ENCODE measurements around the gene PRDM5. TPM values are rescaled to one million over a fixed set of nuclear protein-coding genes. Genes with fewer than 3 reads are reported as not detected.

PRDM5 gene
- total RNA-seq, 1 donor from 2014 or later, result 16.6 TPM

DNA sequence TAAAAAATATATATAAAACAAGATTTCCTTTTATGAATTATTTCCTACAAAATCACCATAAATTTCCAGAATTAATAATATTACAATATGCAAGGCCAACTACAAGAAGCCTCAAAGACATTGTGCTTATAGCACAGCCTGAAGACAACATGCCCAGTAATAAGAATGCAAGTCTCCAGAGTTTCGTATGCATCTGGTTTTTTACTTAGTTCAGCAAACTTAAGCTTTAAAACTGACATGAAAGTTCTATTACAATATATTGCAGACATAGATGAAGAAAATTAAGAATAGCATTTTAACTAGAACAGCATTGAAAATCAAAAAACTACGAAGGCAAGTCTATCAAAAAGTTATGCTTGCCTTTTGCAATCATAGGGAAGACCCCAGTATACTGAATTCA, 107.6 kb downstream of the PRDM5 start:
- no peak for DNase-seq
- Mint-ChIP-seq H3K9me3 (ENCODE audit: unreplicated experiment) (no peaks in the 10 kb centered on the region), H3K27me3 (ENCODE audit: unreplicated experiment) (no peaks in the 10 kb centered on the region)

DNA sequence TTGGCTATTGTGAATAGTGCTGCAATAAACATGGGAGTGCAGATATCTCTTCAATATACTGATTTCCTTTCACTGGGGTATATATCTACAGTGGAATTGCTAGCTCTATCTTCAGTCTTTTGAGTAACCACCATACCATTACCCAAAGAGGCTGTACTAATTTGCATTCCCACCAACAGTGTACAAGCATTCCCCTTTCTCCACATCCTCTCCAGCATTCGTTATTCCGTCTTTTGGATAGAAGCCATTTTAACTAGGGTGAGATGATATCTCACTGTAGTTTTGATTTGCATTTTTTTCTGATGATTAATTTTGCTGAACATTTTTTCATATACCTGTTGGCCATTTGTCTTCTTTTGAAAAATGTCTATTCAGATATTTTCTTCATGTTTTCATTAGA, 110.3 kb downstream of the PRDM5 start:
- no peak overlapping the region for H3K4me3 Mint-ChIP-seq (ENCODE audit: unreplicated experiment)
- H3K4me1 Mint-ChIP-seq (ENCODE audit: low read depth, unreplicated experiment), result peaks cover 6% of the 10 kb centered on the region
- TF ChIP-seq, protein P1, sequence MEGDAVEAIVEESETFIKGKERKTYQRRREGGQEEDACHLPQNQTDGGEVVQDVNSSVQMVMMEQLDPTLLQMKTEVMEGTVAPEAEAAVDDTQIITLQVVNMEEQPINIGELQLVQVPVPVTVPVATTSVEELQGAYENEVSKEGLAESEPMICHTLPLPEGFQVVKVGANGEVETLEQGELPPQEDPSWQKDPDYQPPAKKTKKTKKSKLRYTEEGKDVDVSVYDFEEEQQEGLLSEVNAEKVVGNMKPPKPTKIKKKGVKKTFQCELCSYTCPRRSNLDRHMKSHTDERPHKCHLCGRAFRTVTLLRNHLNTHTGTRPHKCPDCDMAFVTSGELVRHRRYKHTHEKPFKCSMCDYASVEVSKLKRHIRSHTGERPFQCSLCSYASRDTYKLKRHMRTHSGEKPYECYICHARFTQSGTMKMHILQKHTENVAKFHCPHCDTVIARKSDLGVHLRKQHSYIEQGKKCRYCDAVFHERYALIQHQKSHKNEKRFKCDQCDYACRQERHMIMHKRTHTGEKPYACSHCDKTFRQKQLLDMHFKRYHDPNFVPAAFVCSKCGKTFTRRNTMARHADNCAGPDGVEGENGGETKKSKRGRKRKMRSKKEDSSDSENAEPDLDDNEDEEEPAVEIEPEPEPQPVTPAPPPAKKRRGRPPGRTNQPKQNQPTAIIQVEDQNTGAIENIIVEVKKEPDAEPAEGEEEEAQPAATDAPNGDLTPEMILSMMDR (IDR thresholded peaks at IDR 0.05; ENCODE audit: partially characterized antibody, unreplicated experiment), result no peak
- H3K36me3 Mint-ChIP-seq (ENCODE audit: unreplicated experiment), result peaks cover 16% of the 10 kb centered on the region
- H3K27ac Mint-ChIP-seq (ENCODE audit: unreplicated experiment), result no peak overlapping the region
- DNase-seq, result no peak
- H3K27me3 Mint-ChIP-seq (ENCODE audit: unreplicated experiment), result no peaks in the 10 kb centered on the region
- no peaks in the 10 kb centered on the region for H3K9me3 Mint-ChIP-seq (ENCODE audit: unreplicated experiment)

More for the DNA sequence above, 107.6 kb downstream of the PRDM5 start:
- Mint-ChIP-seq H3K4me3 (ENCODE audit: unreplicated experiment) (no peak overlapping the region), H3K36me3 (ENCODE audit: unreplicated experiment) (peaks cover 8% of the 10 kb centered on the region), H3K27ac (ENCODE audit: unreplicated experiment) (no peak overlapping the region), H3K4me1 (ENCODE audit: low read depth, unreplicated experiment) (peaks cover 8% of the 10 kb centered on the region)
- TF ChIP-seq, protein P1 (IDR thresholded peaks at IDR 0.05; ENCODE audit: partially characterized antibody, unreplicated experiment), result no peak

DNA sequence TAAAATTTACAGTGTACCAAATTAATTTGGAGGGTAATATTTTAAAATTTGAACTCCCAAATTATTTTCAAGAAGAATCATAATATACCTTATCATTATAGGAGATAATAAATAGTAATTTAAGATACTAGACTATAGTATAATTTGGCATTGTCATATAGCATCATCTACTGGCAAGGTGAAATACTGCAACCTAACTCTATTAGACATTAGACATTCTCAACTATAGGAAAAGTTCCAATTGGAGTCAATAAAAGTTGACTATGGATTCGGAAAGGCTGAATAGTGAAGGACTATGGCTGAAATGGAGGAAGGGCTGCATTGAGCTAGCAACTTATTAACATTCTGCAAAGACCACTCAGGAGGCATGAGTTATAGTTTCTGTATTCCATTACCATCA, 113.0 kb downstream of the PRDM5 start:
- Mint-ChIP-seq H3K36me3 (ENCODE audit: unreplicated experiment) (peaks cover 23% of the 10 kb centered on the region), H3K4me1 (ENCODE audit: low read depth, unreplicated experiment) (peaks cover under 1% of the 10 kb centered on the region)

DNA sequence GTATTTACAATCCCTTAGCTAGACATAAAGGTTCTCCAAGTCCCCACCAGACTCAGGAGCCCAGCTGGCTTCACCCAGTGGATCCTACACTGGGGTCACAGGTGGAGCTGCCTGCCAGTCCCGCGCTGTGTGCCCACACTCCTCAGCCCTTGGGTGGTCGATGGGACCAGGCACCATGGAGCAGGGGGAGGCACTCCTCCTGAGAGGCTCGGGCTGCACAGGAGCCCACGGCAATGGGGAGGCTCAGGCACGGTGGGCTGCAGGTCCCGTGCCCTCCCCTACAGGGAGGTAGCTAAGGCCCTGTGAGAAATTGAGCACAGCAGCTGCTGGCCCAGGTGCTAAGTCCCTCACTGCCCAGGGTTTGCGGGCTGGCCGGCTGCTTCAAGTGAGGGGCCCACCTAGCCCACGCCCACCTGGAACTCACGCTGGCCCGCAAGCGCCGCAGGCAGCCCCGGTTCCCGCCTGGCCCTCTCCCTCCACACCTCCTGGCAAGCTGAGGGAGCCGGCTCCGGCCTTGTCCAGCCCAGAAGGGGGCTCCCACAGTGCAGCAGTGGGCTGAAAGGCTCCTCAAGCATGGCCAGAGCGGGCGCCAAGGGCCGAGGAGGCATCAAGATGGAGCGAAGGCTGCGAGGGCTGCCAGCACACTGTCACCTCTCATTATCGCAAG, 113.9 kb downstream of the PRDM5 start:
- H3K9me3 Mint-ChIP-seq (ENCODE audit: unreplicated experiment), result peaks cover 4% of the 10 kb centered on the region
- H3K4me3 Mint-ChIP-seq (ENCODE audit: unreplicated experiment), result no peak overlapping the region
- TF ChIP-seq, protein P1 (IDR thresholded peaks at IDR 0.05; ENCODE audit: partially characterized antibody, unreplicated experiment), result no peak
- no peak for DNase-seq
- peaks cover 23% of the 10 kb centered on the region for H3K36me3 Mint-ChIP-seq (ENCODE audit: unreplicated experiment)
- H3K27me3 Mint-ChIP-seq (ENCODE audit: unreplicated experiment), result peaks cover 4% of the 10 kb centered on the region
- no peaks in the 10 kb centered on the region for H3K4me1 Mint-ChIP-seq (ENCODE audit: low read depth, unreplicated experiment)
- H3K27ac Mint-ChIP-seq (ENCODE audit: unreplicated experiment), result no peak overlapping the region

More for the DNA sequence above, 113.0 kb downstream of the PRDM5 start:
- no peak overlapping the region for H3K4me3 Mint-ChIP-seq (ENCODE audit: unreplicated experiment)
- H3K27ac Mint-ChIP-seq (ENCODE audit: unreplicated experiment), result no peak overlapping the region
- peaks cover 4% of the 10 kb centered on the region for H3K27me3 Mint-ChIP-seq (ENCODE audit: unreplicated experiment)
- no peak for DNase-seq
- peaks cover 4% of the 10 kb centered on the region for H3K9me3 Mint-ChIP-seq (ENCODE audit: unreplicated experiment)
- TF ChIP-seq, protein P1 (IDR thresholded peaks at IDR 0.05; ENCODE audit: partially characterized antibody, unreplicated experiment), result no peak

DNA sequence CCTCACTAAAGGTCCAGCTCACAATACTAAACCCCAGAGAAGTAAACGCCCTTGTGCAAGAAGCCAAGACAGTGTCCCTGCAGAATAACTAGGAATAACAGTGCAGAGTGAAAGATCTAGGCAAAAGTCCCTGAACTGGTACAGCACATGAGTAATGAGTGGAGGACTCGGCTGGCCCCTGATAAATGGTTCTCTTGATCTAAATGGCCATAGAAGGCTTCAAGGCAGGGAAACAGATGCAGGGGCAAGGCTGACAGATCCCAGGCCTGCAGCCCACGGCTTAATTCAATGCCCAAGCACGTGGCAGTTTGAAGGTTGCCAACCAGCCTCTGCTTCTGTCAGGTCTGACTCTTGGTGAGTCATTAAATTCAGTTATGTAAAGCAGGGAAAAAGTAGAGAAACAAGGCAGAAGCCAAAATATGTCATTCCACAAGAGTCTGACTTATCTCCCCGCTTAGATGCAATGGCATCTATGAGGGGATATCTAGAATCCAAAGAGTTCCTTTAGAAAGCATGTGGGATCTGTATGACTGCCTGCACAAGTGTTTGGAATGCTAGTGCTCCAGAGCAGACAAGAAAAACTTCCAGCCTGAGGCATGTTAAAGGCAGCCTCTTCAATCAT, 121.3 kb downstream of the PRDM5 start:
- Mint-ChIP-seq H3K27ac (ENCODE audit: unreplicated experiment) (no peak overlapping the region), H3K4me1 (ENCODE audit: low read depth, unreplicated experiment) (no peaks in the 10 kb centered on the region), H3K4me3 (ENCODE audit: unreplicated experiment) (no peak overlapping the region), H3K27me3 (ENCODE audit: unreplicated experiment) (peaks cover 3% of the 10 kb centered on the region), H3K36me3 (ENCODE audit: unreplicated experiment) (peaks cover 11% of the 10 kb centered on the region), H3K9me3 (ENCODE audit: unreplicated experiment) (peaks cover 5% of the 10 kb centered on the region)
- DNase-seq, result no peak
- TF ChIP-seq, protein P1 (IDR thresholded peaks at IDR 0.05; ENCODE audit: partially characterized antibody, unreplicated experiment), result no peak

Measured in glutamatergic neuron (in vitro differentiated cells).